Activated CD8-positive, alpha-beta memory T cell treated with anti-CD3 and anti-CD28 coated beads, Interleukin-2, amount 50 U/mL, for 1 hour (primary cell): ENCODE data around the gene WNT6.
A peak's percentile ranks its signal among the peaks of the same experiment; 100 is the strongest.

Experiments used
- DNase-seq: peaks from one replicate; pipeline ENCODE4 v3.0.0-alpha.2; 2020; ENCODE audit errors: extremely low read depth

WNT6 gene

GRCh38 chr2:218877891-218878290 is 18.3 kb downstream of the WNT6 start:
- no peak for DNase-seq

DNA sequence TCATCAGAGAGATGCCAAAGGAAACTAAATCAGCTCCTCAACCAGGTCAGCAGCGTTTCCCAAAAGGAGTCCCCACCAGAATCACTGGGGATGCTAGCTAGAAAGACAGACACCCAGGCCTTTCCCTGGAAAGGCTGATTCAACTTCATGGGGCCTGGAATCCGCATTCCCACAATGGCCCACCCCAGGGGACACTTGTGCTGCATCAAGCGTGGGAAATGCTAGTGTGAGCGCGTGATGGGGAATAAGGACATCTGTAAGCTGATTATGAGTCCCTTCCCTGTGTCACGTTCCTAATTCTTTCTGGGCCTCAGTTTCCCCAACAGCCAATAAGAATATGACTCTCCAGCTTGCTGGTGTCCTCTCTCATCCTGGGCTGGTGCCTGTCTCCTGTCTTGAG is 18.9 kb downstream of the WNT6 start:
- DNase-seq: no peak

- no peak for DNase-seq
Observed at GRCh38 chr2:218878926-218879761, 19.5 kb downstream of the WNT6 start.

DNA sequence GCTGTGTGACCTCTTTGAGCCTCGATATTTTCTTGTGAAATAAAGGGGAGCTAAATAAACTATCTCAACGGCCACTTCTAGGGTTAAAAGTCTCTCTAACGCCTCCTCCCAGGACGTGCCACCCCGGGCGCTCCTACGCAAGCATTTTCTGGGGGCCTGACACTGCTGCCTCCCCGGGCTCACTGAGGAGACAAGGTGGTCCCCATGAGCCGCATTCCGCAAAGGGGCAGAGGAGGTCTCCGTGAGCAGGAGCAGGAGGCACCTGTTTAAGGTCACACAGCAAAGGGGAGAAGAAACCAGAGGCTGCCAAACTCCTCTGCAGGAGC is 20.1 kb downstream of the WNT6 start:
- DNase-seq: no peak

GRCh38 chr2:218880102-218880858 is 20.7 kb downstream of the WNT6 start, which contains the start of gene WNT10A:
Gene WNT10A (plus strand): TSS chr2:218880852. CDS start chr2:218880996, 144 bp downstream.
- DNase-seq: peak; percentile 76

DNA sequence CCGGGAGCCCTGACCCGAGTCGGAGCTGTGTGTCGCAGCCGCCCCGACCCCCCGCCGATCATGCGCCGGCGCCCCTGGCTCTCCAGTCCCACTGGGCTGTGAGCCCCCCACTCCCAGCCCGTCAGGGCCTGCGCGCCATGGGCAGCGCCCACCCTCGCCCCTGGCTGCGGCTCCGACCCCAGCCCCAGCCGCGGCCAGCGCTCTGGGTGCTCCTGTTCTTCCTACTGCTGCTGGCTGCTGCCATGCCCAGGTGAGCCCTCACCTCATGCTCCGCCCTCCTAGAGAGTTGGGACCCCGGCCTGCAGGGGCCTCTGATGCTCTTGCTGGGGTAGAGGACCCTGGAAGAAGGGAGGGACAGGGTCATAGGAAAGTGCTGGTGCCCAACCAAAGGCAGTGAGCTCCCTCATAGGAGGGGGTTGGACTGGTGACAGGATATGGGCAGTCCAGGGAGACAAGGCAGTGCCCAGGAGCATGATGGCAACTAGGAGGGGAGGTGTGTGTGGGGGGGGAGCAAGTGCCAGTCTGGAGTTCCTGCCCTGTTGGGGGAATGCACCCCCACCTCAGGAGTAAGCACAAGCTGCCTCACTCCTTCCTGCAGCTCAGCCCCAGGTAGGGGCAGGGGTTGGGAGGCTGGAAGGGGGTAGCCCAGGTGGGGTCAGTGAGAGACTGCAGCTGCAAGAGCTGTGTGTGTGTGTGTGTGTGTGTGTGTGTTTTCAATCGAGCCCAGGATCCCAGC is 21.4 kb downstream of the WNT6 start:
- no peak for DNase-seq

DNA sequence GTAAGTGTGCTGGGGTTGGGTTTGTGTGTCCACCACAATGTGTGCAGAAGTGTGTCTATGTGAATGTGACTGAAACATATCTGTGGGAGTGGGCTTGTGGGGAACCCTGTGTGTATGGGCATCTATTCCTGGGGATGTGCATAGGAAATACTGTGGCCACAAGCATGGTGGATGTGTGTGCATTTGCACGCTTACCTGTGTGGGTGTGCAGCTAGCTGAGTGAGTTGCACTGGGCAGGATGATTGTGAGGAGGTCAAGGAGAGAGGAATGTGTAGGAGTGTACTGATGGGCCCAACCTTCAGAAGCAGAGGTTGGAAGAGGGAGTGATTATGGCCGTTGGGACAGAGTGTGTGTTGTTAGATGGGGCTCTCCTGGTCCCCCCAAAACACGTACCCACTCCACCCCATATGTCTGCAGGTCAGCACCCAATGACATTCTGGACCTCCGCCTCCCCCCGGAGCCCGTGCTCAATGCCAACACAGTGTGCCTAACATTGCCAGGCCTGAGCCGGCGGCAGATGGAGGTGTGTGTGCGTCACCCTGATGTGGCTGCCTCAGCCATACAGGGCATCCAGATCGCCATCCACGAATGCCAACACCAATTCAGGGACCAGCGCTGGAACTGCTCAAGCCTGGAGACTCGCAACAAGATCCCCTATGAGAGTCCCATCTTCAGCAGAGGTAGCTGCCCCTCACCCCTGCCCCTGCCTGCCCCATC is 22.3 kb downstream of the WNT6 start:
- no peak for DNase-seq

DNA sequence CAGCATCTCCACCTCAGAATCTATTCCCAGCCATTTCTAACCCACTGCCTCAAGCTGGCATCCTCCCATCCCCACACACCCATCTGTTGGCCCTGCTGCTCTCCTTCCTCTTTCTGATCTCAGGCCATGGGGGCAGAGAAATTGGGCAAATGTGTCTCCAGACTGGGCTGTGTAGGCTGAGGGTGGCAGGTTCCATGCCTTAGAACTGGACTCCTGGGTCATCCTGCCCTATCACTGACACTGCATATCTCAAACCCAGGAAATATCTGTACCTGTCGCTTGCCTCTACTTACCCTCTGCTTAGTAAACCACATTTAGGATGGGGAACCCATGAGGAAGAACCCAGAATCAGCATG is 22.8 kb downstream of the WNT6 start:
- no peak for DNase-seq

DNA sequence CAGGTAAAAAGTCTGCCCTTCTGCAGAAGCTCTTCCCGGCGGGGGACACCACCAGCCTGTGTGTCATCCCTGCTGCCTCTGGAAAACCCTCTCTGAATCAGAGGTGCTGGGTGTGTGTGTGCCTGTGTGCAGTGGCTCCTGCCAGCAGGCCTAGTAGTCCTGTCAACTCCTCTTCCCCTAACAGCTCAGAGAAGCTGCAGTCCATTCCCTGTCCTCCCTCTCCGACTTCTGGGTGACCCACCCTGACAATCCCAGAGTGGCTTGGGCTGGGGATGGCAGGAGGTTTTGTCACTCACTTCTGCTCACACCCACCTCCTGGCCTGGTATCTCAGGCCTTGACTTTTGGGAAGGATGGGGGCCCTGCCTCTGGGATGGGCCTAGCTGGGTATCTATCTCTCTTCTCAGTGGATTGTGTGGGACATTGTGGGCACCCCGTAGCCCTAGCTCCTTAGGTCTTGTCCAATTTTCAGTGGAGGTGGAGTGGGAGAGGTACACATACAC is 23.3 kb downstream of the WNT6 start:
- DNase-seq: no peak

DNA sequence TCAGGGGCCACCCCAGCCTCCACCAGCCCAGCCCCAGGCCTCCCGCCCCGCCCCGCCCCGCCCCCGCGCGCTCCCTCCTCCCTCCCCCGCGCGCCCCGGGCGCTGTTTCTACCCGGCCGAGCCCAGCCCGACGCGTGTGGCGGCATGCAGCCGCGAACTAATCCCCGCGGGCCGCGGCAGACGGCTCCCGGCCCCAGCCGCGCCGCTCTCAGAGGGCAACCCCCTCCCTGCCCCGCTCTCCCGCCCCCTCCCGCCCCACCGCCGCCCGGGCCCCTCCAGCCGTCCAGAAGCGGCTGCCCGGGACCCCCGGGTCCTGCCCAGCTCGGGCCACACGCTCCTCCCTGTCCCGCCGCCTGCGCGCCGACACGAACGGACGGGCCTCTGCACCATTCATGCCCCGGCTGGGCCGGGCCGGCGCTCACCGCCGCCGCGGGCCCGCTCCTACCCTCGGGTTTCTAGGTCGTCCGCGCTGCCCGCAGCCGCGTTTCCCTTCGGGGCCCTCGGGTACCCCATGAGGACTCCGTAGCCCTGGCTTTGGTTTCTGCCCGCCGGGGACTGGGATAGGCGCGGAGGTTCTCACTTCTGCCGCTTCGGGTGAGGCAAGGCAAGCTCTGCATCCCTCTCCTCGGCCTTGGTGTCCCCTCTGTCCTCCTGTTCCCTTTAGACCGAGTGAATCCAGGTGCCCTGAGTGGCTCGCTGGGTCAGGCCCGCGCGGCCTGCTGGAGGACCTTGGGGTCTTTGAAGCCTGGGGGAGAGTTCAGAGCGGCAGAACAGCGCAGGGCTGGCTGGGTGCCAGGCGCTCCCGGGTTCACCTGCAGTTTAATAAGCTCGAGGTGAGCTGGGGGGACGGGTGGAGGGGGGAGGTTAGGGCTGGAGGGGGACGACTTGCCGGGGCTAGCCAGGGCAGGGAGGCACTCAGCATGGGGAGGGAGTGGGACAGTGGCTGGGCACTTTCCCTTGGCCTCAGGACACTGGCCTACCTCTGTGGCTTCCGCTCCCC is 24.2 kb downstream of the WNT6 start:
- no peak for DNase-seq

GRCh38 chr2:218884519-218884918 is 24.9 kb downstream of the WNT6 start:
- DNase-seq: no peak

DNA sequence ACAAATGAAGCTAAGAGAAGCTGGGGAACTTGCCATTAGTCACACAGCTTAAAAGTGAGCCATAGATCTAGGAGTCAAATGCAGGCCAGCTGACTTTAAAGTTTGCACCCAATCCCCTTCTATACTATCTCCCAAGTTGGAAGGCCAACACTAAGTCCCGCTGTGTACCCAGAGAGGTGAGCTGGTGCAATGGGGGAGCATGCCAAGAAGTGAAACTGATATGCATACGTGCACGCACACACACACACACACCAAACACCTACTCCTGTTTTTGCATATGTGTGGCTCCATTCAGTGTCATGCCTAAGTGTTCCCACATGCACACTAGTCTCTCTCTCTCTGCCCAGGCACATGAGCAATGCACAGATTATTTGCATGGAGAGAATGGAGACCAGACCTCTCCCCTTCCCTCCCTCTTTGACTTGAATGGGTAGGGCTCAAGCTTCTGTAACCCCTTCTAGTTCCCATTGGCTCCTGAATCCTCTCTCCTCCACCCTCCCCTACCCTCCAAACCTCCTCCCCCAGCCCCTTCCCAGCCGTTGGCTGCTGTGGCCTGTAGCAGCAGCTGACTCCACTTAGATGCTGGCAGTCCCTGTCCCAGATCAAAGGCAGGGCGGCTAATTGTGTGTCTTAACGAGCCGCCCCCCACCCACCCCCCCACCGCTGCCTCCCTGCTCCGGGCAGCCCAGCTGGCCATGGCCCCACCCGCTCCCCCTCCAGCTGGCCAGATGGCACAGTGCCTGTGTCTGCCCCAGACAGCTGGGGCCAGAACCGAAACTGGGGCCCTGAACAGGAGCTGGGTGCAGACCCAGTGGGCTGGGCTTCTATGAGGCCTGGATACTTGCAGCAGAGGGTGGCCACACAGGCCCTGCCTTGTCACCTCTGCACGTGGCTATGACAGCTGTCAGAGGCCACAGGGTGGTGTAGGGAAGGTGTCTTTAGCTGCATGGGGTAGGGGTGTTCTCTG is 26.7 kb downstream of the WNT6 start:
- no peak for DNase-seq

- no peak for DNase-seq
Observed at GRCh38 chr2:218887079-218887478, 27.5 kb downstream of the WNT6 start.

DNA sequence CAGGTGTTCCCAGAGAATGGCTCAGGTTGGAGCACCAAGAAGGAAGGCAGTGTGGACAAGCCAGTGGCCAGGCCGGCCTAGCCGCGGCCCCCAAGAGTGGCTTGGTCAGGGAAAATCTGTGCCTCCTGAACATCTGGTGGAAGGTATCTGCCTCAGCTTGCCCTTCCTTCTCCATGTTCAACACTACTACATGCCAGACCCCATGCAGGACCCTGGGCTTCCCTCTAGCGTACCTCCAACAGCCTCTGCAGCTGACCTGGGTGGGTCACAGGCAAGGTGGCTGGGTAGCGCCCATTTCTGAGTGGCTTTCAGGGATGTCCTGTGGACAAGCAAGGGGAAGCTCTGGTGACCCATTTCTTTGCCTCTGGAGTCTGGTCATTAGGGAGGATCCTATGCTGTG is 28.7 kb downstream of the WNT6 start:
- DNase-seq: no peak

DNA sequence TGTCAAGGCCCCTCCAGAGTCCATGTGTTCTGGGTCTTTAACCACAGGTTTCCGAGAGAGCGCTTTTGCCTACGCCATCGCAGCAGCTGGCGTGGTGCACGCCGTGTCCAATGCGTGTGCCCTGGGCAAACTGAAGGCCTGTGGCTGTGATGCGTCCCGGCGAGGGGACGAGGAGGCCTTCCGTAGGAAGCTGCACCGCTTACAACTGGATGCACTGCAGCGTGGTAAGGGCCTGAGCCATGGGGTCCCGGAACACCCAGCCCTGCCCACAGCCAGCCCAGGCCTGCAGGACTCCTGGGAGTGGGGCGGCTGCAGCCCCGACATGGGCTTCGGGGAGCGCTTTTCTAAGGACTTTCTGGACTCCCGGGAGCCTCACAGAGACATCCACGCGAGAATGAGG is 30.3 kb downstream of the WNT6 start:
- DNase-seq: no peak

GRCh38 chr2:218890369-218890768 is 30.8 kb downstream of the WNT6 start:
- no peak for DNase-seq

DNA sequence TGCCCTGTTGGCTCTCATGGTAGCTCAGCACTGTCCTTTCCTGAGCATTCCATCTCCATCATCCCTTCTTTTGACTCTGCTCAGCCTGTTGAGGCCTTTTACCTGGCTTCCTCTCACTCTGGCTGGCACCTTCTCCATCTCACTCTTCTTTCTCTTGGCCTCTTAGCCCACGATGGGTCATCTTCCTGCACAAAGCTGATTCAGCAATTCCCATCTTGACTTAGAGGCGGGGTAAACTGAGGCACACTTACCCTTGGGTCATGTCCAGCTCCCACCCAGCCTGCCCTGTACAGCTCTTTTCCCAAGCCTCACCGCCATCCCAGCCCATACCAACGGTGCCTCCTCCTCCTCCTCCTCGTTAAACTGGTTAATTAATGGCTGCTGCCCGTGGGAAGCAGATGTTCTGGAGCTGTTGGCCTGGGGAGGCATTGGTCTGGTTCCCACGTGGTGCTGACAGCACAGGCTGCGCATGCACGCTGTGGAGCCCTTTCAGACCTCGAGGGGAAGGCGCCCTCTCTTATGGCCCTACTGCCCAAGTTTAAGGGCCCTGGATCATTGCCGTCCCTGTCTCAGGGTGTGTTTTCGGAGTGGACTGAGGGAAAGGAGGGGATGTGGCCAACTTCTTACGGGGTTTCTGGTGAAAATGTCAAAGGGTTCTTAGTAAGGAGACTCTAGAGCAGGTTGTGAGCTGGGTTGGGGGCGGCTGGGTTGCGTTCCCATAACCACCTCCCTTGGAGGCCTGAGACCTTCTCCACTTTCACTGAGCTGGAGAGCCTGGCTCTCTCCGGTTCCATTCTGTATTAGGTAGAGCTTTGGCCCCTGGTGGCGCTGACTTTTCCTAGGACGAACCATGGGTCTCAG is 31.9 kb downstream of the WNT6 start:
- DNase-seq: no peak

DNA sequence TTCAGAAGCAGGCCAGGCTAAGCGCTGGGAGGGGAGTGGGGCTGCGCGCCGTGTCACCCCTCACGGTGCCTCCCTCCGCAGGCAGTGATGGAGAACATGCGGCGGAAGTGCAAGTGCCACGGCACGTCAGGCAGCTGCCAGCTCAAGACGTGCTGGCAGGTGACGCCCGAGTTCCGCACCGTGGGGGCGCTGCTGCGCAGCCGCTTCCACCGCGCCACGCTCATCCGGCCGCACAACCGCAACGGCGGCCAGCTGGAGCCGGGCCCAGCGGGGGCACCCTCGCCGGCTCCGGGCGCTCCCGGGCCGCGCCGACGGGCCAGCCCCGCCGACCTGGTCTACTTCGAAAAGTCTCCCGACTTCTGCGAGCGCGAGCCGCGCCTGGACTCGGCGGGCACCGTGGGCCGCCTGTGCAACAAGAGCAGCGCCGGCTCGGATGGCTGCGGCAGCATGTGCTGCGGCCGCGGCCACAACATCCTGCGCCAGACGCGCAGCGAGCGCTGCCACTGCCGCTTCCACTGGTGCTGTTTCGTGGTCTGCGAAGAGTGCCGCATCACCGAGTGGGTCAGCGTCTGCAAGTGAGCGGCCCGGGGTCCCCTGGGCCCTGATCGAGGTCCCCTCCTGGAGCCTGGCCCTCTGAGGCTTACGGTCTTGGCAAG is 33.2 kb downstream of the WNT6 start:
- DNase-seq: peak; percentile 62
